ENCODE results near the gene NKX6-1. TPM values are rescaled to one million over a fixed set of nuclear protein-coding genes. Genes with fewer than 3 reads are reported as not detected.

The NKX6-1 gene
- total and polyA plus RNA-seq, 2 donors (not counting 3 experiments of a cell fraction or from before 2014, with no cell fraction given) = not detected

DNA sequence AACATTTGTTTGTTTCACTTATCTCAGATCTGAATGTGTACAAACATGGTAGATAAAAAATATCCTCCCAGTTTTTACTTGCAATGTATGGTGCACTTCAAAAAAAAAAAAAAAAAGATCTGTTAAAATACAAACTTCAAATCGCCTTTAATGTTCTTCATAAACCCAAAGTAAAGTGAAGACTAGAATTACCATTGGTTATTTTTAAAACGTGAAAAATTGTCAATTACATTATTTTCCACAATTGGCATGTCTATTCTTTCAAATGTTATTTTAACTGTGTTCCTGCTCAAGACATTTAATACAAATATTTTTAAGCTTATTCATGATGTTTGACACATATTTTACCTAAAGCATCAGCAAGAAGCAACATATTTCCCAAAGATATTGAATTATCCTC is 5.0 kb downstream of the NKX6-1 start:
- dilution Hi-C loops (cut with MboI; ENCODE audit: extremely low pct_ligation_motif_present, low sequenced_read_pairs) (no loop called here), intact Hi-C loops (cut with micrococcal nuclease) (no loop called here)
- TF ChIP-seq JUN (IDR thresholded peaks at IDR 0.05; ENCODE audit: borderline replicate concordance, insufficient read depth, insufficient read length, low read depth) (no peak), FOS (IDR thresholded peaks at IDR 0.05; ENCODE audit: borderline replicate concordance, insufficient read depth, low read length) (no peak), GATA2 (IDR thresholded peaks at IDR 0.05; ENCODE audit: insufficient read depth, insufficient read length, low read depth, low read length) (no peak), MYC (IDR thresholded peaks at IDR 0.05; ENCODE audit: low read depth, low read length) (no peak), POLR2A (IDR thresholded peaks at IDR 0.05; ENCODE audit: low read depth, low read length) (no peak), EZH2 (IDR thresholded peaks at IDR 0.05; ENCODE audit: borderline replicate concordance, low read depth, low read length, severe bottlenecking) (no peak), POLR2AphosphoS5 (IDR thresholded peaks at IDR 0.05; ENCODE audit: insufficient read depth, low read depth, low read length) (no peak)
- TF ChIP-seq, protein P1, sequence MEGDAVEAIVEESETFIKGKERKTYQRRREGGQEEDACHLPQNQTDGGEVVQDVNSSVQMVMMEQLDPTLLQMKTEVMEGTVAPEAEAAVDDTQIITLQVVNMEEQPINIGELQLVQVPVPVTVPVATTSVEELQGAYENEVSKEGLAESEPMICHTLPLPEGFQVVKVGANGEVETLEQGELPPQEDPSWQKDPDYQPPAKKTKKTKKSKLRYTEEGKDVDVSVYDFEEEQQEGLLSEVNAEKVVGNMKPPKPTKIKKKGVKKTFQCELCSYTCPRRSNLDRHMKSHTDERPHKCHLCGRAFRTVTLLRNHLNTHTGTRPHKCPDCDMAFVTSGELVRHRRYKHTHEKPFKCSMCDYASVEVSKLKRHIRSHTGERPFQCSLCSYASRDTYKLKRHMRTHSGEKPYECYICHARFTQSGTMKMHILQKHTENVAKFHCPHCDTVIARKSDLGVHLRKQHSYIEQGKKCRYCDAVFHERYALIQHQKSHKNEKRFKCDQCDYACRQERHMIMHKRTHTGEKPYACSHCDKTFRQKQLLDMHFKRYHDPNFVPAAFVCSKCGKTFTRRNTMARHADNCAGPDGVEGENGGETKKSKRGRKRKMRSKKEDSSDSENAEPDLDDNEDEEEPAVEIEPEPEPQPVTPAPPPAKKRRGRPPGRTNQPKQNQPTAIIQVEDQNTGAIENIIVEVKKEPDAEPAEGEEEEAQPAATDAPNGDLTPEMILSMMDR (IDR thresholded peaks at IDR 0.05; ENCODE audit: extremely low read depth in 1 of 2, insufficient read depth in 1 of 2, low read depth in 1 of 2, low read length in 2 of 2) = no peak
- TF ChIP-seq, protein P2, sequence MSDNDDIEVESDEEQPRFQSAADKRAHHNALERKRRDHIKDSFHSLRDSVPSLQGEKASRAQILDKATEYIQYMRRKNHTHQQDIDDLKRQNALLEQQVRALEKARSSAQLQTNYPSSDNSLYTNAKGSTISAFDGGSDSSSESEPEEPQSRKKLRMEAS (IDR thresholded peaks at IDR 0.05; ENCODE audit: insufficient read depth, insufficient read length) = no peak
- H3K4me1 ChIP-seq (ENCODE audit: control insufficient read depth, extremely low read depth, insufficient read depth, low read length) = peaks cover 9% of the 10 kb centered on the region
- ChIA-PET POLR2A (interaction anchor here (0.7 kb wide), 1 partner anchor 14 kb away, joined by 3 read pairs; no protein-coding TSS in a partner anchor), CTCF (interaction anchor here (1.2 to 1.8 kb wide), 3 partner anchors 10 to 35 kb away, joined by 3 to 6 read pairs (median 6); no protein-coding TSS in a partner anchor)
- BruUV-seq (replicated peaks) = no TSS peak
- FAIRE-seq (peak; percentile 8), DNase-seq (ENCODE audit: low read depth, low spot score) (no peak)
- no peaks in the 10 kb centered on the region for H4K20me1 ChIP-seq (replicated peaks; ENCODE audit: control insufficient read depth, extremely low read depth, insufficient read depth, low read length)
- no peaks in the 10 kb centered on the region for H3K9me3 ChIP-seq (replicated peaks; ENCODE audit: control insufficient read depth, insufficient read depth, low read length)
- peaks cover 79 to 100% of the 10 kb centered on the region in 2 experiments for H3K27me3 ChIP-seq (ENCODE audit: control insufficient read depth in 2 of 2, insufficient read depth in 2 of 2, low read length in 2 of 2)
- H3K4me2 ChIP-seq (ENCODE audit: insufficient read depth, low read length) = no peak overlapping the region
- H3K9ac ChIP-seq (replicated peaks; ENCODE audit: extremely low read depth, insufficient read depth, low read length) = no peak overlapping the region
- no peaks in the 10 kb centered on the region for H3K36me3 ChIP-seq (ENCODE audit: control insufficient read depth in 2 of 2, extremely low read depth in 1 of 2, insufficient read depth in 2 of 2, low read length in 2 of 2)
- no peak overlapping the region for H3K27ac ChIP-seq (ENCODE audit: insufficient read depth, low read depth, low read length)
- no peak overlapping the region for H2AFZ ChIP-seq (ENCODE audit: low read depth, low read length)
- no peaks in the 10 kb centered on the region for H3K9me1 ChIP-seq (replicated peaks; ENCODE audit: control insufficient read depth, extremely low read depth, insufficient read depth, low read length)
- no peak overlapping the region for H3K4me3 ChIP-seq (replicated peaks in 1 of 3; ENCODE audit: insufficient read depth in 1 of 3, low read depth in 1 of 3, low read length in 3 of 3)
- H3K79me2 ChIP-seq (ENCODE audit: control insufficient read depth, insufficient read depth, low read length) = no peaks in the 10 kb centered on the region

Measured in endothelial cell of umbilical vein (primary cell).